H1 (cell line): ENCODE data around the gene BBS1. TPM values are rescaled to one million over a fixed set of nuclear protein-coding genes. Genes with fewer than 3 reads are reported as not detected.

Experiments
- CTCF ChIA-PET: fragments of 300-600 bp; sonication (Branson Sonifier 250); formaldehyde crosslinking; loops from one replicate; lab custom pipeline; 2021; ENCODE audit not compliant: partially characterized antibody; lab: Charles Lee
- POLR2A ChIA-PET: fragments of 300-600 bp; sonication (Branson Sonifier 250); formaldehyde crosslinking; loops from one replicate; lab custom pipeline; 2021; ENCODE audit warnings: inconsistent platforms; ENCODE audit not compliant: partially characterized antibody; lab: Charles Lee
- DNase-seq, 2 experiments: peaks; one replicate each; pipeline versions ENCODE4 v3.0.0 to v3.0.0-alpha.2; 2010 to 2022; ENCODE audit warnings: low spot score in 2 of 2, low read depth in 1 of 2, mixed read lengths in 1 of 2
- FAIRE-seq: peaks from 2 replicates; lab custom pipeline; 2011; peaks lifted over from hg19 to GRCh38; lab: Jason Lieb, UNC
- H2AFZ ChIP-seq: 2 replicates; pipeline ENCODE4 v1.8.1; 2012; ENCODE audit warnings: low read length, inconsistent platforms
- H2AK5ac ChIP-seq: 2 replicates; pipeline ENCODE4 v1.6.1; 2013; ENCODE audit warnings: low read depth, low read length
- H2BK120ac ChIP-seq: replicated peaks from 2 replicates; pipeline ENCODE3; 2013; ENCODE audit warnings: low read depth, low read length, inconsistent platforms
- H2BK12ac ChIP-seq: 2 replicates; pipeline ENCODE4 v1.6.1; 2013; ENCODE audit warnings: low read depth, low read length
- H2BK15ac ChIP-seq: 2 replicates; pipeline ENCODE4 v1.6.1; 2013; ENCODE audit warnings: low read length
- H2BK20ac ChIP-seq: 2 replicates; pipeline ENCODE4 v1.6.1; 2013; ENCODE audit warnings: low read length
- H2BK5ac ChIP-seq: 2 replicates; pipeline ENCODE4 v1.6.1; 2013; ENCODE audit warnings: low read depth, low read length
- H3K14ac ChIP-seq: 2 replicates; pipeline ENCODE4 v1.6.1; 2013; ENCODE audit warnings: inconsistent platforms; ENCODE audit not compliant: insufficient read length
- H3K18ac ChIP-seq: 2 replicates; pipeline ENCODE4 v1.6.1; 2013; ENCODE audit warnings: low read length; ENCODE audit errors: extremely low read depth
- H3K23ac ChIP-seq: 2 replicates; pipeline ENCODE4 v1.6.1; 2013; ENCODE audit warnings: inconsistent platforms; ENCODE audit not compliant: insufficient read length
- H3K23me2 ChIP-seq: 2 replicates; pipeline ENCODE4 v1.6.1; 2013; ENCODE audit warnings: low read depth, low read length
- H3K27ac ChIP-seq: 2 replicates; pipeline ENCODE4 v1.6.1; 2011; ENCODE audit warnings: low read depth, low read length, inconsistent platforms
- H3K27me3 ChIP-seq, 4 experiments: replicated peaks in 1 of 4; 1 replicate in 1 of 4; 2 replicates in 3 of 4; pipeline versions ENCODE4 v1.6.1 to v1.8.1; 2011 to 2013; ENCODE audit warnings: low read length in 3 of 4, mild to moderate bottlenecking in 3 of 4, inconsistent platforms in 2 of 4, mixed read lengths in 2 of 4, moderate library complexity in 1 of 4; ENCODE audit not compliant: control insufficient read depth in 3 of 4, insufficient read depth in 3 of 4; ENCODE audit errors: extremely low read depth in 1 of 4
- H3K36me3 ChIP-seq, 4 experiments: 2 replicates each; pipeline versions ENCODE4 v1.6.1 to v1.8.1; 2011 to 2013; ENCODE audit warnings: mild to moderate bottlenecking in 4 of 4, low read length in 3 of 4, moderate library complexity in 2 of 4, control low read depth in 1 of 4, inconsistent platforms in 1 of 4; ENCODE audit not compliant: insufficient read depth in 4 of 4, control insufficient read depth in 2 of 4
- H3K4ac ChIP-seq: replicated peaks from 2 replicates; pipeline ENCODE3; 2013; ENCODE audit warnings: low read length, low read depth, mixed read lengths, inconsistent platforms; ENCODE audit not compliant: insufficient read length
- H3K4me1 ChIP-seq, 4 experiments: replicated peaks in 1 of 4; 1 replicate in 1 of 4; 2 replicates in 3 of 4; pipeline versions ENCODE4 v1.6.1 to v1.8.1; 2011 to 2013; ENCODE audit warnings: low read length in 3 of 4, inconsistent platforms in 2 of 4, mixed read lengths in 1 of 4; ENCODE audit not compliant: insufficient read depth in 4 of 4, control insufficient read depth in 3 of 4
- H3K4me2 ChIP-seq, 2 experiments: 2 replicates each; pipeline versions ENCODE4 v1.6.1 to v1.8.1; 2011 to 2013; ENCODE audit warnings: low read depth in 2 of 2, low read length in 2 of 2, control low read depth in 1 of 2, inconsistent platforms in 1 of 2, mild to moderate bottlenecking in 1 of 2; ENCODE audit not compliant: insufficient read depth in 1 of 2
- H3K4me3 ChIP-seq, 4 experiments: fragments of 200-600, 300-600 bp in 1 of 4; sonication (generic), shearing (Covaris generic), sonication (Bioruptor Twin) in 1 of 4; 2 replicates each; pipeline versions ENCODE4 v1.5.1 to v1.8.1; 2011 to 2016; ENCODE audit warnings: low read length in 4 of 4, low read depth in 3 of 4, control low read depth in 2 of 4, inconsistent platforms in 2 of 4, mild to moderate bottlenecking in 2 of 4, mixed read lengths in 1 of 4, moderate library complexity in 1 of 4; ENCODE audit not compliant: insufficient read depth in 2 of 4; ENCODE audit errors: extremely low read depth in 1 of 4
- H3K56ac ChIP-seq: replicated peaks from 2 replicates; pipeline ENCODE3; 2013; ENCODE audit warnings: low read depth, mild to moderate bottlenecking, mixed read lengths, low read length, inconsistent platforms; ENCODE audit not compliant: insufficient read length
- H3K79me1 ChIP-seq: 2 replicates; pipeline ENCODE4 v1.6.1; 2013; ENCODE audit warnings: low read depth, low read length, control low read depth
- H3K79me2 ChIP-seq, 2 experiments: 2 replicates each; pipeline versions ENCODE4 v1.6.1 to v1.8.1; 2012 to 2013; ENCODE audit warnings: low read length in 2 of 2, mild to moderate bottlenecking in 2 of 2, inconsistent platforms in 1 of 2; ENCODE audit not compliant: insufficient read depth in 2 of 2, control insufficient read depth in 1 of 2
- H3K9ac ChIP-seq, 4 experiments: replicated peaks in 1 of 4; 1 replicate in 1 of 4; 2 replicates in 3 of 4; pipeline versions ENCODE4 v1.6.1 to v1.8.1; 2011 to 2013; ENCODE audit warnings: low read depth in 3 of 4, low read length in 3 of 4, control low read depth in 2 of 4, mild to moderate bottlenecking in 2 of 4, moderate library complexity in 2 of 4, inconsistent platforms in 1 of 4; ENCODE audit errors: extremely low read depth in 1 of 4
- H3K9me3 ChIP-seq, 2 experiments: 2 replicates each; pipeline versions ENCODE4 v1.6.1 to v1.8.1; 2012 to 2013; ENCODE audit warnings: mild to moderate bottlenecking in 2 of 2, moderate library complexity in 2 of 2, control low read depth in 1 of 2, inconsistent platforms in 1 of 2, low read depth in 1 of 2, low read length in 1 of 2, mixed read lengths in 1 of 2; ENCODE audit not compliant: insufficient read depth in 2 of 2
- H4K20me1 ChIP-seq, 2 experiments: replicated peaks in 1 of 2; 2 replicates each; pipeline versions ENCODE3 to v1.8.1; 2011 to 2013; ENCODE audit warnings: inconsistent platforms in 2 of 2, low read length in 2 of 2, mild to moderate bottlenecking in 1 of 2; ENCODE audit not compliant: insufficient read depth in 2 of 2, control insufficient read depth in 1 of 2
- H4K5ac ChIP-seq: 2 replicates; pipeline ENCODE4 v1.6.1; 2013; ENCODE audit warnings: low read length, low read depth, mixed read lengths, inconsistent platforms; ENCODE audit not compliant: insufficient read length
- H4K8ac ChIP-seq: 2 replicates; pipeline ENCODE4 v1.8.0; 2013; ENCODE audit warnings: mild to moderate bottlenecking, moderate library complexity, low read length, inconsistent platforms; ENCODE audit not compliant: insufficient read depth; ENCODE audit errors: extremely low read depth
- H4K91ac ChIP-seq: replicated peaks from 2 replicates; pipeline ENCODE3; 2013; ENCODE audit warnings: low read length, mixed read lengths, inconsistent platforms; ENCODE audit not compliant: insufficient read length
- CTCF ChIP-seq, 3 experiments: IDR thresholded peaks; 1 replicate in 2 of 3; 2 replicates in 1 of 3; pipeline versions ENCODE4 v1.5.1 to v1.6.1; 2011; ENCODE audit warnings: low read length in 3 of 3, mild to moderate bottlenecking in 3 of 3, inconsistent platforms in 2 of 3, low read depth in 1 of 3, moderate library complexity in 1 of 3; ENCODE audit not compliant: insufficient read depth in 1 of 3; ENCODE audit errors: control extremely low read depth in 1 of 3
- E2F6 ChIP-seq: IDR thresholded peaks from 2 replicates; pipeline ENCODE4 v1.6.1; 2012; ENCODE audit warnings: inconsistent platforms
- KDM4A ChIP-seq: IDR thresholded peaks from one replicate; pipeline ENCODE4 v1.7.1; 2012; ENCODE audit warnings: low read depth, mild to moderate bottlenecking, moderate library complexity, low read length, inconsistent platforms; ENCODE audit not compliant: severe bottlenecking
- MAX ChIP-seq: IDR thresholded peaks from 2 replicates; pipeline ENCODE4 v1.6.1; 2012; ENCODE audit warnings: inconsistent platforms
- POLR2AphosphoS5 ChIP-seq: IDR thresholded peaks from 2 replicates; pipeline ENCODE4 v1.6.1; 2011; ENCODE audit warnings: low read depth, low read length
- RAD21 ChIP-seq, 2 experiments: IDR thresholded peaks in 1 of 2; conservative IDR thresholded peaks in 1 of 2; 2 replicates each; pipeline ENCODE4 v1.6.1; 2011; ENCODE audit warnings: low read depth in 2 of 2, low read length in 2 of 2, improper control_type of control experiment in 1 of 2, inconsistent platforms in 1 of 2, mild to moderate bottlenecking in 1 of 2, moderate library complexity in 1 of 2
- RBBP5 ChIP-seq: IDR thresholded peaks from 2 replicates; pipeline ENCODE4 v1.7.1; 2012; ENCODE audit warnings: low read depth, mild to moderate bottlenecking, inconsistent platforms, low read length, moderate library complexity, borderline replicate concordance
- WGBS, 2 experiments: shearing (Covaris generic) in 1 of 2; methylation state at CpG; one replicate each; pipeline versions ENCODE4 v1.1.6 to v1.1.7; 2013 to 2015; ENCODE audit warnings: low lambda C conversion rate in 2 of 2, mixed read lengths in 2 of 2, inconsistent platforms in 1 of 2, low coverage in 1 of 2, missing lambda C conversion rate in 1 of 2; ENCODE audit not compliant: insufficient replicate concordance in 2 of 2, insufficient coverage in 1 of 2, insufficient read length in 1 of 2; ENCODE audit errors: extremely low coverage in 1 of 2, missing lambda C conversion rate in 1 of 2; 5-methylcytosine and 5-hydroxymethylcytosine counted together
- polyA plus RNA-seq, 7 experiments: library from polyadenylated mRNA; depleted of rRNA in 3 of 7; stranded (reverse) in 5 of 7; unstranded in 2 of 7; fragments of >200 nt in 5 of 7; fragments of 200-250 nt in 2 of 7; gene quantifications; 1 replicate in 5 of 7; 2 replicates in 1 of 7; 4 replicates in 1 of 7; pipeline versions ENCODE4 v1.2.1 to v1.2.3, GENCODE V29; 2011 to 2013; ENCODE audit warnings: missing spikeins in 2 of 7, mixed read lengths in 2 of 7
- total RNA-seq: library from RNA; stranded (reverse); fragmentation: NEBNext Ultra II Directional; extraction: Animal tissue kit (Norgen Biotek cat#: 25700); gene quantifications from 2 replicates; pipeline ENCODE4 v1.2.1, GENCODE V29; 2021

The BBS1 gene
- total and polyA plus RNA-seq, 2 of the 8 experiments (the other 6 are each of a cell fraction or from before 2014, with no cell fraction given): 19.1 to 19.5 TPM

GRCh38 chr11:66494935-66495334 is 15.5 kb upstream of the BBS1 start:
- POLR2A ChIA-PET: interaction anchor here (0.9 to 1.1 kb wide), 3 partner anchors 15 to 118 kb away, joined by 3 to 4 read pairs (median 4); partner anchors contain the start of gene DPP3

More at GRCh38 chr11:66494935-66495334, 15.5 kb upstream of the BBS1 start:
- Histone ChIP-seq H3K14ac (no peak overlapping the region), H3K79me2 (no peaks in the 10 kb centered on the region), H3K79me1 (no peaks in the 10 kb centered on the region), H3K4me3 (no peak overlapping the region), H3K9me3 (no peaks in the 10 kb centered on the region), H4K5ac (no peak overlapping the region), H4K91ac (no peak overlapping the region), H2AK5ac (no peak overlapping the region), H3K9ac (no peak overlapping the region), H2BK120ac (no peak overlapping the region), H2AFZ (no peak overlapping the region), H2BK12ac (no peak overlapping the region), H3K27ac (no peak overlapping the region), H3K56ac (no peak overlapping the region), H3K23me2 (no peaks in the 10 kb centered on the region), H3K36me3 (peaks cover 6 to 22% (median 11%) of the 10 kb centered on the region in 4 experiments), H3K27me3 (no peaks in the 10 kb centered on the region), H3K4me1 (peaks cover 0 to 12% (median 5%) of the 10 kb centered on the region in 4 experiments; a peak in 4 of 7 replicates), H2BK15ac (no peak overlapping the region), H3K4ac (no peak overlapping the region), H3K18ac (no peak overlapping the region), H3K4me2 (no peak overlapping the region), H3K23ac (no peak overlapping the region), H2BK20ac (no peak overlapping the region), H4K8ac (peak overlapping the region; percentile 18; the same call in 1 of the 2 replicates), H4K20me1 (peaks cover 0 to 2% of the 10 kb centered on the region in 2 experiments), H2BK5ac (no peak overlapping the region)
- no peak for FAIRE-seq
- TF ChIP-seq POLR2AphosphoS5 (no peak), RBBP5 (no peak), KDM4A (no peak), E2F6 (no peak), RAD21 (IDR thresholded peaks at IDR 0.05 in 1 of 2, conservative IDR thresholded peaks at IDR 0.05 in 1 of 2; ENCODE audit: low read depth in 2 of 2, low read length in 2 of 2) (peak; percentile 53 to 70), MAX (peak; percentile 4; the same call in 1 of the 2 replicates), CTCF (IDR thresholded peaks at IDR 0.05; ENCODE audit: control extremely low read depth in 1 of 3, insufficient read depth in 1 of 3, low read depth in 1 of 3, low read length in 3 of 3) (peak; percentile 32 to 53 (median 46))
- peak in 1 of 2 experiments; percentile 68 for DNase-seq
- CTCF ChIA-PET: interaction anchor here (0.7 to 3.3 kb wide), 16 partner anchors 8 to 343 kb away, joined by 3 to 18 read pairs (median 4); partner anchors contain the start of genes MRPL11 and RBM4B
- 89% methylated on average over 13 of the region's 14 CpGs; no CpG with 5 or more reads in 1 of the 2 experiments for WGBS, 2 experiments
